Stimulated activated effector memory CD8-positive, alpha-beta T cell treated with anti-CD3 and anti-CD28 coated beads, Interleukin-12 subunit alpha, Interleukin-12 subunit beta, amount 100 ng/mL, for 72 hours (primary cell): ENCODE data around the gene SPON2.

ENCODE experiments used
- ATAC-seq: fragments of 150-1000 bp; cut with Tn5 transposase; 2 replicates; pipeline ENCODE4 v1.10.0; 2021
- DNase-seq, 2 donors: peaks; one replicate each; pipeline ENCODE4 v3.0.0; 2021 to 2022; ENCODE audit warnings: low spot score in 2 of 2
- H3K27ac Mint-ChIP-seq: one replicate; pipeline ENCODE4 v1.8.0; 2022; ENCODE audit warnings: mild to moderate bottlenecking, mixed read lengths
- H3K36me3 Mint-ChIP-seq: one replicate; pipeline ENCODE4 v1.8.0; 2022; ENCODE audit warnings: mild to moderate bottlenecking, mixed read lengths
- H3K4me1 Mint-ChIP-seq: one replicate; pipeline ENCODE4 v1.8.0; 2022; ENCODE audit warnings: mixed read lengths
- H3K4me3 Mint-ChIP-seq: one replicate; pipeline ENCODE4 v1.8.0; 2022; ENCODE audit warnings: mild to moderate bottlenecking, mixed read lengths
- H3K9me3 Mint-ChIP-seq: one replicate; pipeline ENCODE4 v1.8.0; 2022; ENCODE audit warnings: mixed read lengths

Gene SPON2

GRCh38 chr4:1172971-1173757, 781 bp upstream of the SPON2 start:
- Mint-ChIP-seq H3K9me3 (no peaks in the 10 kb centered on the region), H3K36me3 (peaks cover 8% of the 10 kb centered on the region), H3K4me1 (peaks cover 52% of the 10 kb centered on the region), H3K27ac (no peak overlapping the region), H3K4me3 (peak overlapping the region; percentile 63)
- DNase-seq (no peak), ATAC-seq (no peak)

- peak; percentile 36 to 69 for DNase-seq
- H3K36me3 Mint-ChIP-seq, result no peaks in the 10 kb centered on the region
- peaks cover 52% of the 10 kb centered on the region for H3K4me1 Mint-ChIP-seq
- no peak overlapping the region for H3K27ac Mint-ChIP-seq
- ATAC-seq, result peak; percentile 50
- H3K4me3 Mint-ChIP-seq, result peak overlapping the region; percentile 63
- no peaks in the 10 kb centered on the region for H3K9me3 Mint-ChIP-seq
Observed at GRCh38 chr4:1171311-1172227, 814 bp downstream of the SPON2 start.

- no peaks in the 10 kb centered on the region for H3K9me3 Mint-ChIP-seq
- H3K4me1 Mint-ChIP-seq, result peaks cover 48% of the 10 kb centered on the region
- ATAC-seq (no peak), DNase-seq (no peak)
- no peak overlapping the region for H3K27ac Mint-ChIP-seq
- H3K4me3 Mint-ChIP-seq, result peak overlapping the region; percentile 63
- no peaks in the 10 kb centered on the region for H3K36me3 Mint-ChIP-seq
Observed at GRCh38 chr4:1170976-1171310, 1.4 kb downstream of the SPON2 start.

GRCh38 chr4:1170156-1170975, 2.0 kb downstream of the SPON2 start:
- peak in 1 of 2 donors; percentile 46 for DNase-seq
- no peak overlapping the region for H3K27ac Mint-ChIP-seq
- no peaks in the 10 kb centered on the region for H3K9me3 Mint-ChIP-seq
- H3K36me3 Mint-ChIP-seq, result no peaks in the 10 kb centered on the region
- H3K4me1 Mint-ChIP-seq, result peaks cover 43% of the 10 kb centered on the region
- peak overlapping the region; percentile 40 for H3K4me3 Mint-ChIP-seq
- no peak for ATAC-seq

- DNase-seq (peak in 1 of 2 donors; percentile 49), ATAC-seq (no peak)
- Mint-ChIP-seq H3K4me3 (no peak overlapping the region), H3K9me3 (no peaks in the 10 kb centered on the region), H3K4me1 (peaks cover 47% of the 10 kb centered on the region), H3K27ac (no peak overlapping the region), H3K36me3 (no peaks in the 10 kb centered on the region)
Observed at GRCh38 chr4:1169691-1170096, 2.7 kb downstream of the SPON2 start.

- no peak overlapping the region for H3K27ac Mint-ChIP-seq
- ATAC-seq (no peak), DNase-seq (peak in 1 of 2 donors; percentile 50)
- H3K4me3 Mint-ChIP-seq, result peak overlapping the region; percentile 81
- H3K4me1 Mint-ChIP-seq, result peaks cover 52% of the 10 kb centered on the region
- no peaks in the 10 kb centered on the region for H3K36me3 Mint-ChIP-seq
- H3K9me3 Mint-ChIP-seq, result no peaks in the 10 kb centered on the region
Observed at GRCh38 chr4:1169171-1169671, 3.2 kb downstream of the SPON2 start.

- Mint-ChIP-seq H3K36me3 (no peaks in the 10 kb centered on the region), H3K4me3 (peak overlapping the region; percentile 81), H3K4me1 (peaks cover 56% of the 10 kb centered on the region), H3K27ac (peak overlapping the region; percentile 83), H3K9me3 (no peaks in the 10 kb centered on the region)
- DNase-seq (peak in 1 of 2 donors; percentile 52), ATAC-seq (no peak)
Observed at GRCh38 chr4:1168191-1169101, 3.9 kb downstream of the SPON2 start.

- H3K27ac Mint-ChIP-seq, result peak overlapping the region; percentile 83
- peak overlapping the region; percentile 81 for H3K4me3 Mint-ChIP-seq
- H3K36me3 Mint-ChIP-seq, result no peaks in the 10 kb centered on the region
- H3K4me1 Mint-ChIP-seq, result peaks cover 55% of the 10 kb centered on the region
- H3K9me3 Mint-ChIP-seq, result no peaks in the 10 kb centered on the region
- DNase-seq, result peak; percentile 76 to 92
- ATAC-seq, result peak; percentile 92
Observed at GRCh38 chr4:1167244-1167949, 5.0 kb downstream of the SPON2 start.

- DNase-seq (peak in 1 of 2 donors; percentile 45), ATAC-seq (peak; percentile 0)
- Mint-ChIP-seq H3K27ac (peak overlapping the region; percentile 83), H3K9me3 (no peaks in the 10 kb centered on the region), H3K36me3 (no peaks in the 10 kb centered on the region), H3K4me3 (peak overlapping the region; percentile 81), H3K4me1 (peaks cover 55% of the 10 kb centered on the region)
Observed at GRCh38 chr4:1166509-1167243, 5.7 kb downstream of the SPON2 start.

GRCh38 chr4:1164956-1165545, 7.3 kb downstream of the SPON2 start:
- Mint-ChIP-seq H3K36me3 (no peaks in the 10 kb centered on the region), H3K27ac (no peak overlapping the region), H3K4me3 (no peak overlapping the region), H3K9me3 (no peaks in the 10 kb centered on the region), H3K4me1 (peaks cover 45% of the 10 kb centered on the region)
- DNase-seq (no peak), ATAC-seq (no peak)

- H3K4me1 Mint-ChIP-seq, result peaks cover 44% of the 10 kb centered on the region
- H3K27ac Mint-ChIP-seq, result no peak overlapping the region
- no peaks in the 10 kb centered on the region for H3K36me3 Mint-ChIP-seq
- ATAC-seq (no peak), DNase-seq (no peak)
- H3K9me3 Mint-ChIP-seq, result no peaks in the 10 kb centered on the region
- no peak overlapping the region for H3K4me3 Mint-ChIP-seq
Observed at GRCh38 chr4:1164444-1164843, 7.9 kb downstream of the SPON2 start.

- no peak overlapping the region for H3K27ac Mint-ChIP-seq
- H3K4me1 Mint-ChIP-seq, result peaks cover 41% of the 10 kb centered on the region
- no peak for DNase-seq
- H3K4me3 Mint-ChIP-seq, result no peak overlapping the region
- no peak for ATAC-seq
- H3K9me3 Mint-ChIP-seq, result no peaks in the 10 kb centered on the region
- no peaks in the 10 kb centered on the region for H3K36me3 Mint-ChIP-seq
Observed at GRCh38 chr4:1164040-1164439, 8.3 kb downstream of the SPON2 start.

- Mint-ChIP-seq H3K27ac (no peak overlapping the region), H3K36me3 (no peaks in the 10 kb centered on the region)
- ATAC-seq, result no peak
Observed at GRCh38 chr4:1160351-1160750, 12.0 kb downstream of the SPON2 start.

More at GRCh38 chr4:1160351-1160750, 12.0 kb downstream of the SPON2 start:
- no peak overlapping the region for H3K4me3 Mint-ChIP-seq
- DNase-seq, result no peak
- H3K9me3 Mint-ChIP-seq, result no peaks in the 10 kb centered on the region
- H3K4me1 Mint-ChIP-seq, result peaks cover 18% of the 10 kb centered on the region
